Uterus (tissue), 2 donors: Measurements from ENCODE around the gene FOXC1.

Experiments used
- CTCF ChIP-seq, 4 experiments: fragments of 200-600 bp in 2 of 4; fragments of 450-650 bp in 2 of 4; sonication (generic) in 2 of 4; IDR thresholded peaks; one replicate each; pipeline ENCODE4 v1.5.1; 2016 to 2019; ENCODE audit warnings: antibody characterized with exemption in 4 of 4, mild to moderate bottlenecking in 2 of 4, moderate library complexity in 1 of 4
- POLR2A ChIP-seq, 2 donors: fragments of 450-650 bp; IDR thresholded peaks; one replicate each; pipeline ENCODE4 v1.6.1; 2016; ENCODE audit warnings: antibody characterized with exemption in 2 of 2, mild to moderate bottlenecking in 1 of 2, moderate library complexity in 1 of 2

GRCh38 chr6:1616701-1617463, 7.2 kb downstream of the FOXC1 start:
- TF ChIP-seq CTCF (IDR thresholded peaks at IDR 0.05) (no peak), POLR2A (IDR thresholded peaks at IDR 0.05) (no peak)
